LNCaP clone FGC (cell line): ENCODE measurements around the gene HYAL4.

Experiments used
- DNase-seq: peaks from one replicate; pipeline ENCODE4 v3.0.0-alpha.2; 2011; ENCODE audit warnings: low read depth
- H3K4me3 ChIP-seq: 2 replicates; pipeline ENCODE4 v1.5.1; 2011; ENCODE audit warnings: mild to moderate bottlenecking, low read depth, low read length, control low read depth
- TF ChIP-seq, protein P1 (sequence below): IDR thresholded peaks from 2 replicates; pipeline ENCODE4 v1.5.1; 2012; ENCODE audit warnings: mild to moderate bottlenecking; ENCODE audit not compliant: control insufficient read depth, insufficient read depth; ENCODE audit errors: extremely low read depth

Gene HYAL4

DNA sequence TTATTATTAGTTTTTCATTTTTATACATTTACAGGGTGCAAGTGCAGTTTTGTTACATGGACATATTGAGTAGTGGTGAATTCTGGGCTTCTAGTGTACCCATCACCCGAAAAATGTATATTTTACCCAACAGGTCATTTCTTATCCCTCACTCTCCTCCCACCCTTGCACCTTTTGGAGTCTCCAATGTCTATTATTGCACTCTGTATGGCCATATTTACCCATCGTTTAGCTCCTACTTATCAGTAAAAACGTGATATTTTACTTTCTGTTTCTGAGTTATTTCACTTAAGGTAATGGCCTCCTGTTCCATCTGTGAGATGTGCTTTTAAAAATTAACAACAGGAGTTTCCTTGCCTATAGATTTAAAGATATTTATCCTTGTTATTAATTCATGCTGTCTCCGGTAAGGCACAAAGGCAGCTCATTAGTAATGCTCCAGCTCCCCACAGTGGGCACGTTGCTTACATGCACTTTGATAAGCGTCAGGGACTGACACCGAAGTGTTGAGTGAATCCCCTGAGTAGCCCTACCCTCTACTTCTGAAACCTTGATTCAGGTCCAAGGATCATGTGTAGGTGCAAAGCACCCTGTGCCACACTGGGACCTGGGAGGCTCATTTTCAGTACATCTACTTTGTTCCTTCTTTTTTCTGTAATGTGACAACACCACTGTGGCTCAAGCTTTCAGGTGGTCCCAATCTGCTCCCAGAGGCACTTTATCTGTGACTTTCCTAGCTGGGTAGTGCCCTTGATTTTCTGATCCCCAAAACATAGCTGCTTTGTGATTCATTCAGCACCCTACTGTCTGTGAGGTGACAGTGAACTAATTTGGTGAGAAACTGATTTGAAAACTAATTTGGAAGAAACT lies 27.3 kb downstream of the HYAL4 start:
- H3K4me3 ChIP-seq: no peak overlapping the region

DNA sequence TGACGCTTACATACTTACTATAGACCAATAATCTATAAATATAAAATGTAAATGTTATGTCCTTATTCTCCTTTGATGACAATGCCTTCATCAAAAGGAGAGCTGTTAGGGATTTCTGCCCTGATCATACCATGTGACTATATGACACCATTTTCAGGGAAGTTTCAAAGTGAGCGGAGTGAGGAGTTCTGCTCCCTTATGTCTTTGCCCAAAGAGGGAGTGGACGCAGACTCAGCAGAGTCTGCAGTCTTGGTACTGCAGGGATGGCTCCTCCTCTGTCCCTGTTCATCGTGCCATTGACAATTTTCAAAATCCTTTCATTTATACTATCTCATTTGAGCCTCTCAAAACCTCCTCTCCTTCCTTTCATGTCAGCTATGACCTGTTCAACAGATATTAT lies 27.9 kb downstream of the HYAL4 start:
- TF ChIP-seq, protein P1, sequence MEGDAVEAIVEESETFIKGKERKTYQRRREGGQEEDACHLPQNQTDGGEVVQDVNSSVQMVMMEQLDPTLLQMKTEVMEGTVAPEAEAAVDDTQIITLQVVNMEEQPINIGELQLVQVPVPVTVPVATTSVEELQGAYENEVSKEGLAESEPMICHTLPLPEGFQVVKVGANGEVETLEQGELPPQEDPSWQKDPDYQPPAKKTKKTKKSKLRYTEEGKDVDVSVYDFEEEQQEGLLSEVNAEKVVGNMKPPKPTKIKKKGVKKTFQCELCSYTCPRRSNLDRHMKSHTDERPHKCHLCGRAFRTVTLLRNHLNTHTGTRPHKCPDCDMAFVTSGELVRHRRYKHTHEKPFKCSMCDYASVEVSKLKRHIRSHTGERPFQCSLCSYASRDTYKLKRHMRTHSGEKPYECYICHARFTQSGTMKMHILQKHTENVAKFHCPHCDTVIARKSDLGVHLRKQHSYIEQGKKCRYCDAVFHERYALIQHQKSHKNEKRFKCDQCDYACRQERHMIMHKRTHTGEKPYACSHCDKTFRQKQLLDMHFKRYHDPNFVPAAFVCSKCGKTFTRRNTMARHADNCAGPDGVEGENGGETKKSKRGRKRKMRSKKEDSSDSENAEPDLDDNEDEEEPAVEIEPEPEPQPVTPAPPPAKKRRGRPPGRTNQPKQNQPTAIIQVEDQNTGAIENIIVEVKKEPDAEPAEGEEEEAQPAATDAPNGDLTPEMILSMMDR: no peak
- H3K4me3 ChIP-seq: no peak overlapping the region
- no peak for DNase-seq

More for the DNA sequence above, 27.3 kb downstream of the HYAL4 start:
- DNase-seq: peak; percentile 47
- TF ChIP-seq, protein P1: peak; percentile 96

DNA sequence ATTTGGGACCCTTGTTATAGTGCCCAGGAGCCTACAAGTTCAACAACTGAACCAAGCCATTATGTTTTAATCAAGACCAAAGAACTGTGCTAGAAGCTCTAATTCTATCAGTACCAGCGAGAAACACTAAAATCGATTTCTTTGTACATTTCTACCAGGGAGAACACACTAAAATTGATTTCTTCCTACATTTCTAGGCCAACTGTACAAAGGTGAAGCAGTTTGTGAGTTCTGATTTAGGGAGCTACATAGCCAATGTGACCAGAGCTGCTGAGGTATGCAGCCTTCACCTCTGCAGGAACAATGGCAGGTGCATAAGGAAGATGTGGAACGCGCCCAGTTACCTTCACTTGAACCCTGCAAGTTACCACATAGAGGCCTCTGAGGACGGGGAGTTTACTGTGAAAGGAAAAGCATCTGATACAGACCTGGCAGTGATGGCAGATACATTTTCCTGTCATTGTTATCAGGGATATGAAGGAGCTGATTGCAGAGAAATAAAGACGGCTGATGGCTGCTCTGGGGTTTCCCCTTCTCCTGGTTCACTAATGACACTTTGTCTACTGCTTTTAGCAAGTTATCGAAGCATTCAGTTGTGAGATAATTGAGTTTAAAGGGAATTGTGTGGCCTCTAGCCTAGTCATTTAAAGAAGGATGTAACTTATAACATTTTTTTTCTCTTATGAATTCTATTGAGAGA lies 31.7 kb downstream of the HYAL4 start:
- no peak for DNase-seq
- H3K4me3 ChIP-seq: no peak overlapping the region
- TF ChIP-seq, protein P1: no peak

DNA sequence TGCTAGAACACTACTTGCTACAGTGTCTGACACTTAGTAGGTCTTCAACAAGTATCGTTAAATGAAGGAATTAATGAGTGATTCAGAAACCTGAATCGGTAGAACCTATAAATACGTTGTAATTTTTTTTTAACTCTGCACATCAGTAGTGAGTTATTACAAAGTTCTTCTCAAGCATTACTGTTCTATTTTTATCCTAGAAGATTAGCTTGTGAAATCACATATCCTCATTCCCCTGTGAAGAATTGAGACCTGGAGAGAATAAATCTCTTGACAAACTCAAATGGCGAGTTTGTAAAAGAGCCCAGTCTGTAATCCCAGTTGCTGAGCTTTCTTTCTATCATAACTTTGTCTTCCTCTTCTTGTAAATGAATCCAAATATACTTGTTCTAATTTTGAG lies 34.7 kb downstream of the HYAL4 start:
- TF ChIP-seq, protein P1: no peak
- H3K4me3 ChIP-seq: no peak overlapping the region
- no peak for DNase-seq

DNA sequence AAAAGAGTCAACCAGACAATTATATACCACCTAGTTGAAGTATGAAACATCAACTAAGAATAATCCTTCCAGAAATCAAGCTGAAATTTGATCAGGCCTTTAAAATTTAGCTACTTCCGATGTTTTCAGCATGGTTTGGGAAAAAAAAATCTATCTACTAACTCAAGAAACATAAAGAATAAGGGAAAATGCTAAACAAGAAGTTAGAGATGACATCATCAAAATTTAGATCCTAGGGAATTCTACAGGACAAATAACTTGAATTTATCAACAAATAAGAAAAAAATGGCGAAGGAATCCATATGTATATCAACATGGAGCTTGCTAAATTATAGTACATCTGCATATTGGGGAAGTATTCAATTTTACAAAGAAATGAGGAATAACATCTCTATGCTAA lies 36.3 kb downstream of the HYAL4 start:
- no peak for DNase-seq
- H3K4me3 ChIP-seq: no peak overlapping the region
- TF ChIP-seq, protein P1: no peak

DNA sequence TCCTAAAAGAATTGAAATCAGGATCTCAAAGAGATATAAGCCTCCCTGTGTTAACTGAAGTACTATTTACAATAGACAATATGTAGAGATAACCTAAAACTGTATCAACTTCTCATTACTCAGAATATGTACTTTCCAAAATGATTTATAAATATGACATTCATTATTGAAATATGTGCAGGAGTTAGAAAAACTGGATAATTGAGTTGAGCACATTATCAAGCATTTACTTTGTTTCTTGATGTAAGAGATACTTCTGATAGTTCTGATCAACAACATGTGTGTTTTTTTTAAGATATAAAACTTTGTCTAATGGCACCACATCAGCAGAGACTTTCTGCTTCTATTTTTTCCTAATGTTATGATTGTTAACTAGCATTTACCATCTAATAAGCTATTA lies 38.2 kb downstream of the HYAL4 start:
- H3K4me3 ChIP-seq: no peak overlapping the region
- TF ChIP-seq, protein P1: no peak
- DNase-seq: no peak
